Adrenal gland (tissue), 5 donors: ENCODE data around the gene AACS.

Source experiments
- CTCF ChIP-seq, 6 experiments: fragments of 450-650 bp in 4 of 6; fragments of 200-600 bp in 2 of 6; sonication (generic) in 1 of 6; IDR thresholded peaks; 1 replicate in 5 of 6; 2 replicates in 1 of 6; pipeline versions ENCODE4 v1.5.1 to v1.8.0; 2016 to 2021; ENCODE audit warnings: antibody characterized with exemption in 6 of 6, mild to moderate bottlenecking in 2 of 6, moderate library complexity in 1 of 6
- POLR2A ChIP-seq, 2 donors: fragments of 450-650 bp; IDR thresholded peaks; one replicate each; pipeline ENCODE4 v1.6.1; 2017; ENCODE audit warnings: antibody characterized with exemption in 2 of 2, mild to moderate bottlenecking in 2 of 2, moderate library complexity in 1 of 2
- donor health status: DM: no; HTN: no; CAD: no.

GRCh38 chr12:125191361-125192087 is 126.3 kb downstream of the AACS start:
- TF ChIP-seq CTCF (IDR thresholded peaks at IDR 0.05), result no peak
- no peak for TF ChIP-seq POLR2A (IDR thresholded peaks at IDR 0.05)
